ENCODE measurements around the gene DAGLA.

DAGLA gene

DNA sequence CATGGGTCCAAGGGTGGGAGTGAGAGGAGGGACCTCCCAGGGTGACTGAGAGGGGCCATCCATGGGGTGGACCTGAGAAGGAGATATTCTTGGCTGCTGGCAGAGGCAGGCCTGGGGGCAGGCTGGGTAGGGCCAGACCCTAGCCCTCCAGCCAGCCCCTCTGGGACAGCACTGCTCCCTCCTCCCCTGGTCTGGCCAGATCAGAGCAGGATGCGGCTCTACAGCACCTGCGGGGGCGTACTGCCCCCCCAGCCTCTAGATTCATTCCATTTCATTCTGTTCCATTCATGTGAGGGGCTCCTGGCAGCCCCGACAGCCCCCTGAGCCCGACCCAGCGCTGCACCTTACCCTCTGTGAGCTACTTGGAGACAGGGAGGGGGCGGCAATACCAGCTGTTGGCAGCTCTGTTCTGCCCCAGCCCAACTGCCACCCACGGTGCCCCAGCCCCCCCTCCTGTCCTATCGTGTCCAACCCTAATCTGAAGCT lies 37.9 kb downstream of the DAGLA start:
- TF ChIP-seq, protein P1, sequence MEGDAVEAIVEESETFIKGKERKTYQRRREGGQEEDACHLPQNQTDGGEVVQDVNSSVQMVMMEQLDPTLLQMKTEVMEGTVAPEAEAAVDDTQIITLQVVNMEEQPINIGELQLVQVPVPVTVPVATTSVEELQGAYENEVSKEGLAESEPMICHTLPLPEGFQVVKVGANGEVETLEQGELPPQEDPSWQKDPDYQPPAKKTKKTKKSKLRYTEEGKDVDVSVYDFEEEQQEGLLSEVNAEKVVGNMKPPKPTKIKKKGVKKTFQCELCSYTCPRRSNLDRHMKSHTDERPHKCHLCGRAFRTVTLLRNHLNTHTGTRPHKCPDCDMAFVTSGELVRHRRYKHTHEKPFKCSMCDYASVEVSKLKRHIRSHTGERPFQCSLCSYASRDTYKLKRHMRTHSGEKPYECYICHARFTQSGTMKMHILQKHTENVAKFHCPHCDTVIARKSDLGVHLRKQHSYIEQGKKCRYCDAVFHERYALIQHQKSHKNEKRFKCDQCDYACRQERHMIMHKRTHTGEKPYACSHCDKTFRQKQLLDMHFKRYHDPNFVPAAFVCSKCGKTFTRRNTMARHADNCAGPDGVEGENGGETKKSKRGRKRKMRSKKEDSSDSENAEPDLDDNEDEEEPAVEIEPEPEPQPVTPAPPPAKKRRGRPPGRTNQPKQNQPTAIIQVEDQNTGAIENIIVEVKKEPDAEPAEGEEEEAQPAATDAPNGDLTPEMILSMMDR (IDR thresholded peaks at IDR 0.05; ENCODE audit: insufficient read depth, low read depth, low read length, missing control alignments), result no peak
- H3K4me3 ChIP-seq (ENCODE audit: low read depth, low read length), result no peak overlapping the region
- no peak for DNase-seq (ENCODE audit: low read depth)

DNA sequence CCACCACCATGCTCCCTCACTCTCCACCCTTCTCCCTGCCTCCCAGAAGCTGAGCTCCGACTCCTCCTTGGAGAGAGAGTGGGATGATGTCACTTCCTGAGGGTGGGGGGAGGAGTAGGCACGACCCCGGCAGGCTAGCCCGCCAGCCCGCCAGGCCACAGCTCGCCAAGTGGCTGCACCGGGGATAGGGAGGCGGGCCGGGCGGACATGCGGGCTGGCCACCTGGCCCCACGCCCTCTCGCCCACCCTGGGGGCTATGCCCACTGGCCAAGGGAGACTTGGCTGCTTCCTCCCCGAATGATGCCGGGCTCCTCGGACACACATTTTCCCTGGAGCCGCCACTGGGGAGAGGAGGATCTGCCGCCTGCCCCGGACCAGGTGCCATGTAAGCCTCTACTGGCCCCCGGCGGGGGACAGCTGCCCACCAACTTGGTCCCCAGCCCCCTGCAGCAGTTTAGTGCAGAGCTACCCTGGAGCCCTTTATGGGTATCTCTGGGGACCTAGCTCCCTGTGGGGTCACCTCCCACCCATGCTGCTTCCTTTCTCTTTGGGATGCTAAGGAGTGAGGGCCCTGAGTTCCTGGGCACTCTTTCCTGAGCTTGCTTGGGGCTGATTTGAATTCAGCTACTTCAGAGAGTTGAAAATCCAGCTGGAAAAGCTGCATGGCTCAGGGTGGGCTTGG lies 38.6 kb downstream of the DAGLA start:
- TF ChIP-seq, protein P1 (IDR thresholded peaks at IDR 0.05; ENCODE audit: insufficient read depth, low read depth, low read length, missing control alignments), result no peak
- H3K4me3 ChIP-seq (ENCODE audit: low read depth, low read length), result no peak overlapping the region
- no peak for DNase-seq (ENCODE audit: low read depth)

DNA sequence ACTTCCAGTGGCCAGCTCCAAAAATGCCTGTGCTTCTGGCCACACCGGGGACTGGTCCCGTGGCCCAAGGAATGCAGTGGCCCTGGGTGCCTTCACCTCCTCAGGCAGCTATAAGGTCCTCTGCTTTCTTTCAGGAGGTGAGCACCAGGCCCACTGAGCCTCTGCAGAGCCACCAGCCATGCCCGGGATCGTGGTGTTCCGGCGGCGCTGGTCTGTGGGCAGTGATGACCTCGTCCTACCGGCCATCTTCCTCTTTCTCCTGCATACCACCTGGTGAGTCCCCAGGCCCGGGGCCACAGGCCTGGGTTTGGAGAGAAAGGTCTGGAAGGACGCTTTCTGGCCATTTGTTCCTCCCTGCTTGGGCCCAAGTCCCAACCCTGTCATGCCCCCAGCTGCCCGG lies 39.8 kb downstream of the DAGLA start:
- no peak for DNase-seq (ENCODE audit: low read depth)
- H3K4me3 ChIP-seq (ENCODE audit: low read depth, low read length), result no peak overlapping the region
- TF ChIP-seq, protein P1 (IDR thresholded peaks at IDR 0.05; ENCODE audit: insufficient read depth, low read depth, low read length, missing control alignments), result no peak

DNA sequence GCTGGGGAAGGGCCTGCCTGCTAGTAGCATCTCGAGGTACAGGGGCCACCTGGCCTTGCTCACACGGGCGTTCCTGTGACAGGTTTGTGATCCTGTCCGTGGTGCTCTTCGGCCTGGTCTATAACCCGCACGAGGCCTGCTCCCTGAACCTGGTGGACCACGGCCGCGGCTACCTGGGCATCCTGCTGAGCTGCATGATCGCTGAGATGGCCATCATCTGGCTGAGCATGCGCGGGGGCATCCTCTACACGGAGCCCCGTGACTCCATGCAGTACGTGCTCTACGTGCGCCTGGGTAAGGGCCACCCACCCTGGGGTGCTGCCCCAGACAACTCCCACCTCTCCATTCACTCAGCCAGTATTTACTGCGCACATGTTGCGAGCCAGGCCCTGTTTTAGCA lies 40.4 kb downstream of the DAGLA start:
- TF ChIP-seq, protein P1 (IDR thresholded peaks at IDR 0.05; ENCODE audit: insufficient read depth, low read depth, low read length, missing control alignments), result no peak
- H3K4me3 ChIP-seq (ENCODE audit: low read depth, low read length), result no peak overlapping the region
- no peak for DNase-seq (ENCODE audit: low read depth)

DNA sequence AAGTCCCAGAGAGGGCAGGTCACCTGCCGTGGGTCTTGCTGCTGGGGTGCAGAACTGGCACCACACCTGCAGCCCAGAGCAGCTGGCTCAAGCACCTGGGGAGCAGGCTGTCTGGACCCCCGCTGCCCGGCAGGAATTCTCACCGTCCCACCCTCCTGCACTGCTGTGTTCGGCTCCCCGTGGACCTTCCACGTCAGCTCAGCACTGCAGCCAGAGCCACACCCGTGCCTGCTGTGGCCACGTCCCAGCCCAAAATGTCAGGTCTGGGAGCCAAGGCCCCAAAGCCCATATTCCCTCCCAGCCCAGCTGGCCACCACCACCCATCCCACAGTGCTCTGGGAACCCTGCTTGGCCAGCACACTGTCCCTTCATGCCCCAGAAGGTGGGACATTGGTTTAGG lies 44.2 kb downstream of the DAGLA start:
- no peak for DNase-seq (ENCODE audit: low read depth)
- TF ChIP-seq, protein P1 (IDR thresholded peaks at IDR 0.05; ENCODE audit: insufficient read depth, low read depth, low read length, missing control alignments), result no peak
- H3K4me3 ChIP-seq (ENCODE audit: low read depth, low read length), result no peak overlapping the region

DNA sequence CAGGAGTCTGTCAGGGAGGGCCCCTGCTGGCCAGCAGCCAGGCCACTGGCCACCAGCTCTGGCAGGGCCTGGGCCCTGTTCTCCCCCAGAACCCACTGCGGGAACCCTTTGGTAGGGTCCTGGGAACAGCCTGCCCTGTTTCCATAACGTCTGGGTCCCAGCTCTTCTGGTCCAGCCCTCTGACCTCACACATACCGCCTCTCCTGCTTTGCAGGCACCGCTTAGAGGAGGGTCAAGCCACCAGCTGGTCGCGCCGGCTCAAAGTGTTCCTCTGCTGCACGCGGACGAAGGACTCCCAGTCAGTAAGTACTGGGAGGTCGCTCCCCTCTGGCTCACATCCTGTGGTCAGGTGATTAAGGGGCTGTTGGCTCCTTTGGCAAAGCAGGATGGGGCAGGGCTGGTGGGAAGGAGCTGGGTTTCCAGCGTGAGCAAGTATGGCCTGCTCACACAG lies 45.6 kb downstream of the DAGLA start:
- TF ChIP-seq, protein P1 (IDR thresholded peaks at IDR 0.05; ENCODE audit: insufficient read depth, low read depth, low read length, missing control alignments), result no peak
- no peak for DNase-seq (ENCODE audit: low read depth)
- no peak overlapping the region for H3K4me3 ChIP-seq (ENCODE audit: low read depth, low read length)

DNA sequence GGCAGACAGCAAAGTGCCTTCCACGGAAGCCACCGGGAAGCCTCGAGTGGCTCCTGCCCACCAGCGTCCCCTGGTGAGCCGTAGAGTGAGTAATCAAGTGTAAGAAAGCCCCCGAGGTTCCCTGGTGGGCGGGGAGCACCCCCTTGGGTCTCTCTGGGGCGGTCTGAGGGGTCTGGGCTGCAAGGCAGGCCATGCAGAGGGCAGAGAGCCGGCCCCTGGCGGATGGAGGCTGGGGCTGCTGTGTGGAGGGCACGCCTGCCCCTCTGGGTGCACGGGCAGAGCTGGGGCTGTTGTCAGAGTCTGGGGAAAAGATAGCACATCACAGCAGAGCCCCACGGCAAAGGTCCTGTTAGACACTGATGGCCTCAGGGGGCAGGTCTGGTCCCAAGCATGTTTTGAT lies 46.6 kb downstream of the DAGLA start:
- TF ChIP-seq, protein P1 (IDR thresholded peaks at IDR 0.05; ENCODE audit: insufficient read depth, low read depth, low read length, missing control alignments), result no peak
- H3K4me3 ChIP-seq (ENCODE audit: low read depth, low read length), result no peak overlapping the region
- DNase-seq (ENCODE audit: low read depth), result no peak

Data from GM12865 (cell line).